ENCODE measurements around the gene CHST3.

Gene CHST3

DNA sequence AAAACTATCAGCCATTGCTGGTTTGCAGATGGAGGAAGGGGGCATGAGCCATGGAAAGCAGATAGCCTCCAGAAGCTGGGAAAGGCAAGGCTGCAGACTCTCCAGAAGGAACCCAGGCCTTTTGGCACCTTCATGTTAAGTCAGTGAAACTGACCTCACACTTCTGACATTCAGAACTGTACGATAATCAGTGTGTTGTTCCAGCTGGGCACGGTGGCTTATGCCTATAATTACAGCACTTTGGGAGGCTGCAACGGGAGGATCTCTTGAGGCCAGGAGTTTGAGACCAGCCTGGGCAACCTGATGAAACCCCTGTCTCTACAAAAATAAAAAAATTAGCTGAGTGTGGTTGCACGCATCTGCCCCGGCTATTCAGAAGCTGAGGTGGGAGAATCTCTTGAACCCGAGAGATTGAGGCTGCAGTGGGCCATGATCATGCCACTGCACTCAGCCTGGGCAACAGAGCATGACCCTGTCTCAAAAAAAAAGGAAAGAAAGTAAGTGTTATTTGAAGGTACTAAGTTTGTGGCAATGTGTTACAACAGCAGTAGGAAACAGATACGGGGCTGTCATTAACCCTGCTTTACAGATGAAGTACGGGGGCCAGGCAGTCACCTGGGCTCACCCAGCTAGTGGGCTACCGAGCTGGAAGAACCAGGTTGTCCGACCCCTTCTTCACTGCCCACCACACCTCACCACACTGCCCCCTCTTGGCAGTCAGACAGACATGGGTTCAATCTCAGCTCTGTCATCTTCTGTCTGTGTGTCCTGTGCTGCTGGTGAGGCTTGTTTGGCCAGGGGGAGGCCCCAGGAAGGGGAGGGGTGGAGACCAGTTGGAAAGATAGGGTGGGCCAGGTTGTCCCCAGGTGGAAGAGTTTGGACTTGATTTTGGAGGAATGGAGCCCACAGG, 18.3 kb downstream of the CHST3 start:
- no peak overlapping the region for H3K9ac ChIP-seq (ENCODE audit: low read depth, low read length, poor library complexity, severe bottlenecking)
- H3K4me3 ChIP-seq (ENCODE audit: low read length, poor library complexity, severe bottlenecking), result no peak overlapping the region
- no peak overlapping the region for H3K4me2 ChIP-seq (ENCODE audit: low read depth, low read length, poor library complexity, severe bottlenecking)
- no peak for TF ChIP-seq EZH2phosphoT487 (IDR thresholded peaks at IDR 0.05; ENCODE audit: borderline replicate concordance)
- TF ChIP-seq, protein P1, sequence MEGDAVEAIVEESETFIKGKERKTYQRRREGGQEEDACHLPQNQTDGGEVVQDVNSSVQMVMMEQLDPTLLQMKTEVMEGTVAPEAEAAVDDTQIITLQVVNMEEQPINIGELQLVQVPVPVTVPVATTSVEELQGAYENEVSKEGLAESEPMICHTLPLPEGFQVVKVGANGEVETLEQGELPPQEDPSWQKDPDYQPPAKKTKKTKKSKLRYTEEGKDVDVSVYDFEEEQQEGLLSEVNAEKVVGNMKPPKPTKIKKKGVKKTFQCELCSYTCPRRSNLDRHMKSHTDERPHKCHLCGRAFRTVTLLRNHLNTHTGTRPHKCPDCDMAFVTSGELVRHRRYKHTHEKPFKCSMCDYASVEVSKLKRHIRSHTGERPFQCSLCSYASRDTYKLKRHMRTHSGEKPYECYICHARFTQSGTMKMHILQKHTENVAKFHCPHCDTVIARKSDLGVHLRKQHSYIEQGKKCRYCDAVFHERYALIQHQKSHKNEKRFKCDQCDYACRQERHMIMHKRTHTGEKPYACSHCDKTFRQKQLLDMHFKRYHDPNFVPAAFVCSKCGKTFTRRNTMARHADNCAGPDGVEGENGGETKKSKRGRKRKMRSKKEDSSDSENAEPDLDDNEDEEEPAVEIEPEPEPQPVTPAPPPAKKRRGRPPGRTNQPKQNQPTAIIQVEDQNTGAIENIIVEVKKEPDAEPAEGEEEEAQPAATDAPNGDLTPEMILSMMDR (conservative IDR thresholded peaks at IDR 0.05; ENCODE audit: low read length), result peak; percentile 41
- H3K79me2 ChIP-seq (ENCODE audit: insufficient read depth, low read length), result no peaks in the 10 kb centered on the region
- H3K9me3 ChIP-seq (ENCODE audit: insufficient read depth, low read depth, low read length), result no peaks in the 10 kb centered on the region
- H4K20me1 ChIP-seq (ENCODE audit: insufficient read depth, low read length, poor library complexity, severe bottlenecking), result no peaks in the 10 kb centered on the region
- no peaks in the 10 kb centered on the region for H3K4me1 ChIP-seq (ENCODE audit: insufficient read depth, low read length, poor library complexity, severe bottlenecking)
- no peaks in the 10 kb centered on the region for H3K9me2 ChIP-seq (replicated peaks; ENCODE audit: low read depth, low read length)
- H3F3A ChIP-seq (ENCODE audit: low read depth), result no peaks in the 10 kb centered on the region
- H3K36me3 ChIP-seq (ENCODE audit: insufficient read depth, low read length), result no peaks in the 10 kb centered on the region
- no peaks in the 10 kb centered on the region for H3K27me3 ChIP-seq (ENCODE audit: insufficient read depth, low read length, poor library complexity, severe bottlenecking)
- no peak overlapping the region for H2AFZ ChIP-seq (ENCODE audit: low read length)

DNA sequence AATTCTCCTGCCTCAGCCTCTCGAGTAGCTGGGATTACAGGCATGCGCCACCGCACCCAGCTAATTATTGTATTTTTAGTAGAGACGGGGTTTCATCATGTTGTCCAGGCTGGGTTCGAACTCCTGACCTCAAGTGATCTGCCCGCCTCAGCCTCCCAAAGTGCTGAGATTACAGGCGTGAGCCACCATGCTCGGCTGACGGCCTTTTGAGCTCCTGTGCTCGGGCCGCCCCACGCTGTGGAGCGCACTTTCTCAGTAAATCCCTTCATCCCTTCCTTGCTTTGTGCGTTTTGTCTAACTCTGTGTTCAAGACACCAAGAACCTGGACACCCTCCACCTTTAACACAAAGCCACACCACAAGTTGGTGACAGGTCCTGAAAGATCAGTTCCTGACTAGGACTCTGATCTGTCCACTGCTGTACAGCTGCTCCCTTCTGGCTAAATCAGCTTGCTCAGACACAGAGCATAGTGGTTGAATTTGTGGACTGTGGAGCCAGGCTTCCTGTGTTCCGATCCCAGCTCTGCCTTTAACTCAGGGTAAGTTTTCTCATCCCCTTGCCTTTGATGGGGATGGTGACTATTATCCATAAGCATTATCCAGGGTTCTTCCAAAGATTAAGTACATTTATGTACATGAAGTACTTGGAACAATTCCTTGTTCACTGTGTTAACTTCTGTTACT, 20.1 kb downstream of the CHST3 start:
- Histone ChIP-seq H3K27me3 (ENCODE audit: insufficient read depth, low read length, poor library complexity, severe bottlenecking) (no peaks in the 10 kb centered on the region), H3K4me1 (ENCODE audit: insufficient read depth, low read length, poor library complexity, severe bottlenecking) (no peaks in the 10 kb centered on the region), H3K4me2 (ENCODE audit: low read depth, low read length, poor library complexity, severe bottlenecking) (no peak overlapping the region), H3K79me2 (ENCODE audit: insufficient read depth, low read length) (no peaks in the 10 kb centered on the region), H4K20me1 (ENCODE audit: insufficient read depth, low read length, poor library complexity, severe bottlenecking) (no peaks in the 10 kb centered on the region), H3K9me3 (ENCODE audit: insufficient read depth, low read depth, low read length) (no peaks in the 10 kb centered on the region), H3K4me3 (ENCODE audit: low read length, poor library complexity, severe bottlenecking) (no peak overlapping the region), H3K9me2 (replicated peaks; ENCODE audit: low read depth, low read length) (no peaks in the 10 kb centered on the region), H3F3A (ENCODE audit: low read depth) (no peaks in the 10 kb centered on the region), H3K36me3 (ENCODE audit: insufficient read depth, low read length) (no peaks in the 10 kb centered on the region), H2AFZ (ENCODE audit: low read length) (no peak overlapping the region), H3K9ac (ENCODE audit: low read depth, low read length, poor library complexity, severe bottlenecking) (no peak overlapping the region)
- TF ChIP-seq, protein P1 (conservative IDR thresholded peaks at IDR 0.05; ENCODE audit: low read length), result no peak
- no peak for TF ChIP-seq EZH2phosphoT487 (IDR thresholded peaks at IDR 0.05; ENCODE audit: borderline replicate concordance)

DNA sequence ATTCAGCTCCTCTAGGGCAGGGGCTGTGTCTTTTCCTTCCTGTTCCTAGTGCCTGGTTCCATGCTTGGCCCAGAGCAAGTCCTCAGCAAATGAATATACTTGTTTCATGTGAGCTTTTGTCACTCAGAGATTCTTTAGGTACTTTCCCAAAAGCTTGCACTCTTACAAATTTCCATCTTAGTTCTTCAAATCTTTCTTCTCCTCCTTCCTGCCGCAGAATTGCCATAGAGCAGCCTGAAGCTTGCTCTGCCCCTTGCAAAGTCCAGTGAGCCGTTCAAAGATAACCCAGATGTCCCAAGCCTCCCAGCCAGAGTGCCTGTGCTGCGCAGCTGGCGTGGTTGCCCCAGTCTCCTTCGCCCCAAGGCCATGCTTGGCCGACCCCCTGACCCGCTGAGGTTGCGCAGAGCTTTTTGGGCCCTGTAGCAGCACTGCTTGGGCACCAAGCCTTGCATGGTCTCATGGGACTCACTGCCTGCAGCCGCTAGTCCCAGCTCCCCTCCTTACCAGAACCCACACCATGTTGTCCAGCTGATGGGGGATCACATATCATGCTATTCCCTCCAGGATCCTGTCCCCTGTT, 20.7 kb downstream of the CHST3 start:
- no peak for TF ChIP-seq EZH2phosphoT487 (IDR thresholded peaks at IDR 0.05; ENCODE audit: borderline replicate concordance)

More for the DNA sequence above, 20.7 kb downstream of the CHST3 start:
- no peaks in the 10 kb centered on the region for H3K9me3 ChIP-seq (ENCODE audit: insufficient read depth, low read depth, low read length)
- no peaks in the 10 kb centered on the region for H4K20me1 ChIP-seq (ENCODE audit: insufficient read depth, low read length, poor library complexity, severe bottlenecking)
- H3K27me3 ChIP-seq (ENCODE audit: insufficient read depth, low read length, poor library complexity, severe bottlenecking), result no peaks in the 10 kb centered on the region
- no peaks in the 10 kb centered on the region for H3K9me2 ChIP-seq (replicated peaks; ENCODE audit: low read depth, low read length)
- no peaks in the 10 kb centered on the region for H3F3A ChIP-seq (ENCODE audit: low read depth)
- H3K9ac ChIP-seq (ENCODE audit: low read depth, low read length, poor library complexity, severe bottlenecking), result no peak overlapping the region
- no peaks in the 10 kb centered on the region for H3K36me3 ChIP-seq (ENCODE audit: insufficient read depth, low read length)
- H3K79me2 ChIP-seq (ENCODE audit: insufficient read depth, low read length), result no peaks in the 10 kb centered on the region
- no peak overlapping the region for H3K4me2 ChIP-seq (ENCODE audit: low read depth, low read length, poor library complexity, severe bottlenecking)
- no peak overlapping the region for H2AFZ ChIP-seq (ENCODE audit: low read length)
- no peaks in the 10 kb centered on the region for H3K4me1 ChIP-seq (ENCODE audit: insufficient read depth, low read length, poor library complexity, severe bottlenecking)
- no peak overlapping the region for H3K4me3 ChIP-seq (ENCODE audit: low read length, poor library complexity, severe bottlenecking)
